ENCODE measurements around the gene NWD2.

DNA sequence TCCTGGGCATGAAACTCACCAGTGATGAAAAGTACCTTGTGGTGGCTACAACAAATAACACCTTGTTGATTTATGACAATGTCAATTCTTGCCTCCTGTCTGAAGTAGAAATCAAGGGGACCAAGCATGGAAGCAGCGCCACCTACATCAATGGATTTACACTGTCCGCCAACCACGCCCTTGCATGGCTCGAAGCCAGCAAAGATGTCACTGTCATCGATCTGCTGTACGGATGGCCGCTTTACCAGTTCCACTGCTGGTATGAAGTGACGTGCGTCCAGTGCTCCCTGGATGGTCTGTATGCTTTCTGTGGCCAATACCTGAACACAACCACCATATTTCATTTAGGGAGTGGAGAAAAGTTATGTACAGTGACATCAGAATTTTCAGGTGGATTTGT, 200.5 kb downstream of the NWD2 start:
- TF ChIP-seq, protein P1, sequence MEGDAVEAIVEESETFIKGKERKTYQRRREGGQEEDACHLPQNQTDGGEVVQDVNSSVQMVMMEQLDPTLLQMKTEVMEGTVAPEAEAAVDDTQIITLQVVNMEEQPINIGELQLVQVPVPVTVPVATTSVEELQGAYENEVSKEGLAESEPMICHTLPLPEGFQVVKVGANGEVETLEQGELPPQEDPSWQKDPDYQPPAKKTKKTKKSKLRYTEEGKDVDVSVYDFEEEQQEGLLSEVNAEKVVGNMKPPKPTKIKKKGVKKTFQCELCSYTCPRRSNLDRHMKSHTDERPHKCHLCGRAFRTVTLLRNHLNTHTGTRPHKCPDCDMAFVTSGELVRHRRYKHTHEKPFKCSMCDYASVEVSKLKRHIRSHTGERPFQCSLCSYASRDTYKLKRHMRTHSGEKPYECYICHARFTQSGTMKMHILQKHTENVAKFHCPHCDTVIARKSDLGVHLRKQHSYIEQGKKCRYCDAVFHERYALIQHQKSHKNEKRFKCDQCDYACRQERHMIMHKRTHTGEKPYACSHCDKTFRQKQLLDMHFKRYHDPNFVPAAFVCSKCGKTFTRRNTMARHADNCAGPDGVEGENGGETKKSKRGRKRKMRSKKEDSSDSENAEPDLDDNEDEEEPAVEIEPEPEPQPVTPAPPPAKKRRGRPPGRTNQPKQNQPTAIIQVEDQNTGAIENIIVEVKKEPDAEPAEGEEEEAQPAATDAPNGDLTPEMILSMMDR (conservative IDR thresholded peaks at IDR 0.05; ENCODE audit: low read length), result no peak
- TF ChIP-seq EZH2phosphoT487 (IDR thresholded peaks at IDR 0.05; ENCODE audit: borderline replicate concordance), result no peak
